CD8-positive, alpha-beta memory T cell (primary cell): Measurements from ENCODE around the gene SURF1. TPM values are rescaled to one million over a fixed set of nuclear protein-coding genes. Genes with fewer than 3 reads are reported as not detected.
"Not testable (repeated sequence)": the region's sequence is repeated elsewhere in the genome, so short reads cannot be mapped to it uniquely, and the experiment has no call there.

Experiments
- CTCF ChIA-PET: fragments of 350-600 bp; sonication (Branson Sonifier 250); formaldehyde crosslinking; loops from one replicate; lab custom pipeline; 2021; ENCODE audit warnings: antibody characterized with exemption; lab: Charles Lee
- POLR2A ChIA-PET: fragments of 350-600 bp; sonication (Branson Sonifier 250); formaldehyde crosslinking; loops from one replicate; lab custom pipeline; 2021; ENCODE audit warnings: antibody characterized with exemption; lab: Charles Lee
- DNase-seq, 5 donors: peaks; one replicate each; pipeline versions ENCODE4 v3.0.0 to v3.0.0-alpha.2; 2020 to 2022; ENCODE audit warnings: mixed read lengths in 1 of 5
- H3K27ac ChIP-seq: one replicate; pipeline ENCODE4 v1.7.0; 2013; ENCODE audit warnings: low read depth, mild to moderate bottlenecking, low read length, moderate library complexity
- H3K27me3 ChIP-seq: 2 replicates; pipeline ENCODE4 v1.7.0; 2013; ENCODE audit warnings: low read length, mild to moderate bottlenecking; ENCODE audit not compliant: insufficient read depth, poor library complexity, severe bottlenecking
- H3K36me3 ChIP-seq: 2 replicates; pipeline ENCODE4 v1.7.0; 2013; ENCODE audit warnings: mild to moderate bottlenecking, low read length, moderate library complexity; ENCODE audit not compliant: insufficient read depth
- H3K4me1 ChIP-seq: 2 replicates; pipeline ENCODE4 v1.7.0; 2013; ENCODE audit warnings: mild to moderate bottlenecking, low read length, moderate library complexity; ENCODE audit not compliant: insufficient read depth
- H3K4me3 ChIP-seq: 2 replicates; pipeline ENCODE4 v1.7.0; 2013; ENCODE audit warnings: mild to moderate bottlenecking, low read length
- H3K9me3 ChIP-seq: 2 replicates; pipeline ENCODE4 v1.7.0; 2013; ENCODE audit warnings: mild to moderate bottlenecking, low read length
- H3K27ac Mint-ChIP-seq, 8 donors: one replicate each; pipeline ENCODE4 v1.8.0; 2020 to 2021; ENCODE audit warnings: mixed read lengths in 8 of 8, mild to moderate bottlenecking in 6 of 8, inconsistent platforms in 3 of 8, moderate library complexity in 3 of 8
- H3K27me3 Mint-ChIP-seq, 2 donors: one replicate each; pipeline ENCODE4 v1.8.0; 2020 to 2021; ENCODE audit warnings: mixed read lengths in 2 of 2, mild to moderate bottlenecking in 1 of 2, moderate library complexity in 1 of 2
- H3K36me3 Mint-ChIP-seq, 3 donors: one replicate each; pipeline ENCODE4 v1.8.0; 2020 to 2021; ENCODE audit warnings: mixed read lengths in 3 of 3, inconsistent platforms in 1 of 3, mild to moderate bottlenecking in 1 of 3
- H3K4me1 Mint-ChIP-seq, 3 donors: one replicate each; pipeline ENCODE4 v1.8.0; 2020 to 2021; ENCODE audit warnings: mixed read lengths in 3 of 3, inconsistent platforms in 1 of 3, mild to moderate bottlenecking in 1 of 3
- H3K4me3 Mint-ChIP-seq, 7 donors: one replicate each; pipeline ENCODE4 v1.8.0; 2020 to 2021; ENCODE audit warnings: mixed read lengths in 7 of 7, mild to moderate bottlenecking in 6 of 7, moderate library complexity in 4 of 7, inconsistent platforms in 2 of 7
- H3K9me3 Mint-ChIP-seq, 5 donors: one replicate each; pipeline ENCODE4 v1.8.0; 2020 to 2022; ENCODE audit warnings: mixed read lengths in 5 of 5, mild to moderate bottlenecking in 3 of 5, moderate library complexity in 2 of 5, inconsistent platforms in 1 of 5
- polyA plus RNA-seq: library from polyadenylated mRNA; unstranded; fragments of 300-500 nt; fragmentation: Illumina TruSeq; gene quantifications from one replicate; pipeline ENCODE4 v1.2.3, GENCODE V29; 2021
- total RNA-seq, 2 experiments: library from RNA; stranded (reverse); gene quantifications; one replicate each; pipeline ENCODE4 v1.2.3, GENCODE V29; 2021

The SURF1 gene
- total and polyA plus RNA-seq, 3 experiments from 2014 or later, result 35.9 to 110 (median 37.8) TPM

DNA sequence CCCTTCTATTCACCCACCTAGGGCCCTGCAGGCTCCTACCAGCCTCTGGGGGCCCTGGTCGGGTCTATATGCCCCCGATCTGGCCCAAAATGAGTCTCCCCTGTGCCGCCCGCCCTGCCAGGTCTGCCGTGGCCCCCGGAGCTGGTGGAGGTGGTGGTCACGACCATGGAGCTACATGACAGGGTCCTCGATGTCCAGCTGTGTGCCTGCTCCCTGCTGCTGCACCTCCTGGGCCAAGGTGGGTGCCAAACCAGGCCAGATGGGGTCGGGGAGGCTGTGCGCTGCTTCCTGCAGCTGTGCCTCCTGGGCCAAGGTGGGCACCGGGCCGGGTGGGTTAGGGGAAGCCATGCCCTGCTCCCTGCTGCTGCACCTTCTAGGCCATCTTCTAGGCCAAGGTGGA, 44.0 kb upstream of the SURF1 start:
- H3K9me3 Mint-ChIP-seq, result no peaks in the 10 kb centered on the region
- Histone ChIP-seq H3K9me3 (no peaks in the 10 kb centered on the region), H3K4me1 (no peaks in the 10 kb centered on the region), H3K4me3 (no peak overlapping the region), H3K27me3 (no peaks in the 10 kb centered on the region), H3K36me3 (no peaks in the 10 kb centered on the region), H3K27ac (no peak overlapping the region)
- H3K4me3 Mint-ChIP-seq, result no peak overlapping the region
- no peak overlapping the region for H3K27ac Mint-ChIP-seq
- no peak for DNase-seq
- H3K27me3 Mint-ChIP-seq, result no peaks in the 10 kb centered on the region
- ChIA-PET POLR2A (interaction anchor here (0.6 kb wide), 1 partner anchor 50 kb away, joined by 3 read pairs; no protein-coding TSS in a partner anchor), CTCF (no interaction called here)
- H3K36me3 Mint-ChIP-seq, result peaks cover 0 to 13% (median under 1%) of the 10 kb centered on the region in 3 donors
- peaks cover 0 to 1% (median 0%) of the 10 kb centered on the region in 3 donors for H3K4me1 Mint-ChIP-seq

DNA sequence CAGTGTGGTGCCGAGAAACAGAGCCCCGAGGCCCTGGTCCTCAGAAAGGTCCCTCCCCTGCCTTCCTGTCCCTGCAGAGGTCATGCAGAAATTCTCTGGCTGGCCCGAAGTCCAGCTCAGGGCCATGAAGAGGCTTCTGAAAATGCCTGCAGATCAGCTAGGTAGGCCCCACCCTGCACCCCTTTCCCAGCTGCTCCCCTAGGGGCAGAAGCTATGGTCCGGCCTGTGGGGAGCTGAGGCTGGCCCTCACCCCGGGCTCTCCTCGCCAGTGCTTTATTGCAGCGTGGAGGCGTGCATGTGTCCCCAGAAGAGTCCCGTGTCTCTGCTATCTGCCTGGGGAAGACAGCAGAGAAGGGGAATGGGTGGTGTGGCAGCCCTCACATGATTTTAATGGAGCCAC, 41.6 kb upstream of the SURF1 start:
- Mint-ChIP-seq H3K4me3 (no peak overlapping the region), H3K4me1 (no peaks in the 10 kb centered on the region), H3K9me3 (no peaks in the 10 kb centered on the region), H3K36me3 (no peaks in the 10 kb centered on the region), H3K27ac (no peak overlapping the region), H3K27me3 (no peaks in the 10 kb centered on the region)
- no peak overlapping the region for H3K27ac ChIP-seq
- no peak for DNase-seq
- no peaks in the 10 kb centered on the region for H3K27me3 ChIP-seq
- H3K4me3 ChIP-seq, result no peak overlapping the region
- H3K4me1 ChIP-seq, result no peaks in the 10 kb centered on the region
- POLR2A ChIA-PET, result no interaction called here
- no peaks in the 10 kb centered on the region for H3K36me3 ChIP-seq
- no peaks in the 10 kb centered on the region for H3K9me3 ChIP-seq
- CTCF ChIA-PET, result interaction anchor here (1.3 kb wide), 1 partner anchor 10 kb away, joined by 3 read pairs; no protein-coding TSS in a partner anchor

DNA sequence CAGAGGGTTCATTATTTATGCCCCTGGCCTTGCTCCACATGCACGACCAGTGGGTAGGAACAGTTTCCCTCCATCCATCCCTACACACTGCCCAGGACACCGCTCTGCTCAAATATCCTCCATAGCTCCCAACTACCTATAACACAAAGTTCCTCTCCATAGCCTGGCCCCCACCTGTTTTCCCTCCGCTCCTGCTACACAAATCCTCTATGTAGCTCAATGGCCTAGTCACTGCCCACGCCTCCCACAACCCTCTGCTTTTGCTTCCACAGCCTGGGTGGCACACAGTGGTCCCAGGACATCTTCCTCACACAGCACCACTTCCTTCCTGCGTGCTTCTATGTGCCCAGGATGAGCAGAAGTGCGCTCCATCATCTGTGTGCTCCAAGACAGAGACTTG, 41.1 kb upstream of the SURF1 start:
- Histone ChIP-seq H3K27me3 (no peaks in the 10 kb centered on the region), H3K36me3 (no peaks in the 10 kb centered on the region), H3K4me3 (no peak overlapping the region), H3K27ac (no peak overlapping the region), H3K4me1 (no peaks in the 10 kb centered on the region), H3K9me3 (no peaks in the 10 kb centered on the region)
- H3K9me3 Mint-ChIP-seq, result no peaks in the 10 kb centered on the region
- POLR2A ChIA-PET, result no interaction called here
- H3K36me3 Mint-ChIP-seq, result no peaks in the 10 kb centered on the region
- CTCF ChIA-PET, result interaction anchor here (1.5 kb wide), 1 partner anchor 15 kb away, joined by 3 read pairs; no protein-coding TSS in a partner anchor
- H3K27ac Mint-ChIP-seq, result peak overlapping the region in 1 of 8 donors; percentile 11
- no peak for DNase-seq
- H3K4me3 Mint-ChIP-seq, result no peak overlapping the region
- no peaks in the 10 kb centered on the region for H3K4me1 Mint-ChIP-seq
- no peaks in the 10 kb centered on the region for H3K27me3 Mint-ChIP-seq

- peak overlapping the region in 1 of 7 donors; percentile 48 for H3K4me3 Mint-ChIP-seq
- CTCF ChIA-PET, result interaction anchor here (1.5 kb wide), 1 partner anchor 15 kb away, joined by 3 read pairs; no protein-coding TSS in a partner anchor
Observed at GRCh38 chr9:133396952-133397351, 40.7 kb upstream of the SURF1 start.

GRCh38 chr9:133394687-133395271, 38.5 kb upstream of the SURF1 start:
- ChIA-PET CTCF (no interaction called here), POLR2A (no interaction called here)
- H3K36me3 ChIP-seq, result no peaks in the 10 kb centered on the region
- DNase-seq, result no peak
- no peak overlapping the region for H3K4me3 ChIP-seq
- Mint-ChIP-seq H3K9me3 (no peaks in the 10 kb centered on the region), H3K4me3 (no peak overlapping the region), H3K27ac (no peak overlapping the region), H3K4me1 (no peaks in the 10 kb centered on the region), H3K27me3 (peaks cover 2 to 6% of the 10 kb centered on the region in 2 donors), H3K36me3 (no peaks in the 10 kb centered on the region)
- H3K4me1 ChIP-seq, result no peaks in the 10 kb centered on the region
- peaks cover 3% of the 10 kb centered on the region for H3K27me3 ChIP-seq
- no peak overlapping the region for H3K27ac ChIP-seq
- no peaks in the 10 kb centered on the region for H3K9me3 ChIP-seq

More at GRCh38 chr9:133396952-133397351, 40.7 kb upstream of the SURF1 start:
- no peaks in the 10 kb centered on the region for H3K9me3 Mint-ChIP-seq
- H3K4me3 ChIP-seq, result no peak overlapping the region
- H3K27ac Mint-ChIP-seq, result no peak overlapping the region
- no peak for DNase-seq
- POLR2A ChIA-PET, result no interaction called here
- no peaks in the 10 kb centered on the region for H3K27me3 Mint-ChIP-seq
- H3K9me3 ChIP-seq, result no peaks in the 10 kb centered on the region
- H3K27me3 ChIP-seq, result no peaks in the 10 kb centered on the region
- no peaks in the 10 kb centered on the region for H3K4me1 Mint-ChIP-seq
- H3K36me3 Mint-ChIP-seq, result no peaks in the 10 kb centered on the region
- H3K36me3 ChIP-seq, result no peaks in the 10 kb centered on the region
- no peak overlapping the region for H3K27ac ChIP-seq
- no peaks in the 10 kb centered on the region for H3K4me1 ChIP-seq

DNA sequence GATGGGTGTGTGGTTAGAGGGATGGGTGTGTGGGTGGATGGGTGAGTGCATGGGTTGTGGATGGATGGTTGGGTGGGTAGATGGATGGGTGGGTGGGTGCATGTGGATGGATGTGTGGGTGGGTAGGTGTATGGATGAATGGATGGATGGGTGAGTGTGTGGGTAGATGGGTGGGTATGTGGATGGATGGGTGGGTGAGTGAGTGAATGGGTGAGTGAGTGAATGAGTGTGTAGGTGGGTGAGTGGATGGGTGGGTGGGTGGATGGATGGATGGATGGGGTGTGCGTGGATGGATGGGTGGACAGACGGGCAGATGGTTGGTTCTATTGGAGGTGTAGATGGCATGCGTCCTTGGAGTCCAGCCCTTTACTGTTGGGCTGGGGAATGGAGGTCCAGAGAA, 37.1 kb upstream of the SURF1 start:
- Mint-ChIP-seq H3K4me3 (no peak overlapping the region), H3K4me1 (no peaks in the 10 kb centered on the region), H3K9me3 (no peaks in the 10 kb centered on the region), H3K27ac (no peak overlapping the region), H3K36me3 (no peaks in the 10 kb centered on the region), H3K27me3 (peaks cover 4 to 8% of the 10 kb centered on the region in 2 donors)
- H3K27ac ChIP-seq, result no peak overlapping the region
- no peak for DNase-seq
- ChIA-PET CTCF (no interaction called here), POLR2A (no interaction called here)
- no peaks in the 10 kb centered on the region for H3K4me1 ChIP-seq
- peaks cover 3% of the 10 kb centered on the region for H3K27me3 ChIP-seq
- no peaks in the 10 kb centered on the region for H3K36me3 ChIP-seq
- no peak overlapping the region for H3K4me3 ChIP-seq
- no peaks in the 10 kb centered on the region for H3K9me3 ChIP-seq

DNA sequence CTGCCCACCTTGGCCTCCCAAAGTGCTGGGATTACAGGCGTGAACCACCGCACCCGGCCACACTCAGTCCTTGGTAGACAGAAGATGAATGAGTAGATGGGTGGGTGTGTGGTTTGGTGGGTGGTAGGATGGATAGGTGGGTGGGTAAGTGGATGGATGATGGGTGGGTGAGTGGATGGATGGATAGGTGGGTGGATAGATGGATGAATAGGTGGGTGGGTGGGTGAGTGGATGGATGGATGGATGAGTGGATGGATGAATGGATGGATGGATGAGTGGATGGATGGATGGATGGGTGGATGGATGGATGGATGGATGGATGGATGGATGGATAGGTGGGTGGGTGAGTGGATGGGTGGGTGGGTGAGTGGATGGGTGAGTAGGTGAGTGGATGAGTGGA, 36.0 kb upstream of the SURF1 start:
- H3K27me3 Mint-ChIP-seq, H3K4me3 Mint-ChIP-seq, H3K27ac ChIP-seq, H3K4me1 Mint-ChIP-seq, H3K4me1 ChIP-seq, DNase-seq, H3K9me3 ChIP-seq, H3K36me3 ChIP-seq, H3K27me3 ChIP-seq, H3K27ac Mint-ChIP-seq, H3K36me3 Mint-ChIP-seq, H3K4me3 ChIP-seq, CTCF ChIA-PET, H3K9me3 Mint-ChIP-seq: not testable (repeated sequence)
- POLR2A ChIA-PET, result interaction anchor here (0.6 kb wide), 1 partner anchor 11 kb away, joined by 3 read pairs; no protein-coding TSS in a partner anchor

DNA sequence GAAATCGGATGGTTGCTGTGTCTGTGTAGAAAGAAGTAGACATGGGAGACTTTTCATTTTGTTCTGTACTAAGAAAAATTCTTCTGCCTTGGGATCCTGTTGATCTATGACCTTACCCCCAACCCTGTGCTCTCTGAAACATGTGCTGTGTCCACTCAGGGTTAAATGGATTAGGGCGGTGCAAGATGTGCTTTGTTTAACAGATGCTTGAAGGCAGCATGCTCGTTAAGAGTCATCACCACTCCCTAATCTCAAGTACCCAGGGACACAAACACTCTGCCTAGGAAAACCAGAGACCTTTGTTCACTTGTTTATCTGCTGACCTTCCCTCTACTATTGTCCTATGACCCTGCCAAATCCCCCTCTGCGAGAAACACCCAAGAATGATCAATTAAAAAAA, 35.2 kb upstream of the SURF1 start:
- H3K27ac ChIP-seq, H3K9me3 ChIP-seq, DNase-seq, H3K27ac Mint-ChIP-seq, H3K4me1 Mint-ChIP-seq, H3K27me3 Mint-ChIP-seq, H3K4me3 Mint-ChIP-seq, H3K4me1 ChIP-seq, H3K4me3 ChIP-seq, H3K9me3 Mint-ChIP-seq, H3K36me3 ChIP-seq, CTCF ChIA-PET, H3K36me3 Mint-ChIP-seq, H3K27me3 ChIP-seq: not testable (repeated sequence)
- POLR2A ChIA-PET, result interaction anchor here (0.6 kb wide), 1 partner anchor 10 kb away, joined by 3 read pairs; no protein-coding TSS in a partner anchor
